Endothelial cell of umbilical vein (primary cell): ENCODE measurements around the gene ACSF3. TPM values are rescaled to one million over a fixed set of nuclear protein-coding genes. Genes with fewer than 3 reads are reported as not detected.
A peak's percentile ranks its signal among the peaks of the same experiment; 100 is the strongest.

Source experiments
- BruUV-seq: library from RNA; stranded (reverse); fragments of 400-500 nt; replicated peaks from 2 replicates; lab custom pipeline; 2021; lab: Mats Ljungman, UMichigan
- CTCF ChIA-PET: fragments of 300-600, 350-600 bp; sonication (Branson Sonifier 250); formaldehyde crosslinking; loops from one replicate; lab custom pipeline; 2021; ENCODE audit warnings: antibody characterized with exemption, inconsistent platforms; lab: Charles Lee
- POLR2A ChIA-PET: fragments of 300-600, 350-600 bp; sonication (Branson Sonifier 250); formaldehyde crosslinking; loops from one replicate; lab custom pipeline; 2021; ENCODE audit warnings: antibody characterized with exemption, inconsistent platforms; lab: Charles Lee
- DNase-seq: peaks from one replicate; pipeline ENCODE4 v3.0.0-alpha.2; 2011; ENCODE audit warnings: low read depth, low spot score
- FAIRE-seq: peaks from 2 replicates; lab custom pipeline; 2011; peaks lifted over from hg19 to GRCh38; lab: Jason Lieb, UNC
- H2AFZ ChIP-seq: 2 replicates; pipeline ENCODE4 v1.6.0; 2012; ENCODE audit warnings: low read depth, low read length, control low read depth, inconsistent platforms
- H3K27ac ChIP-seq: 2 replicates; pipeline ENCODE4 v1.5.1; 2011; ENCODE audit warnings: low read depth, mild to moderate bottlenecking, control low read depth, low read length, moderate library complexity; ENCODE audit not compliant: insufficient read depth
- H3K27me3 ChIP-seq, 2 experiments: 2 replicates each; pipeline versions ENCODE4 v1.6.0 to v1.6.1; 2011; ENCODE audit warnings: low read length in 2 of 2, mixed read lengths in 1 of 2; ENCODE audit not compliant: control insufficient read depth in 2 of 2, insufficient read depth in 2 of 2
- H3K36me3 ChIP-seq, 2 experiments: 2 replicates in 1 of 2; 3 replicates in 1 of 2; pipeline ENCODE4 v1.5.1; 2011; ENCODE audit warnings: low read length in 2 of 2, mild to moderate bottlenecking in 1 of 2, moderate library complexity in 1 of 2; ENCODE audit not compliant: control insufficient read depth in 2 of 2, insufficient read depth in 2 of 2; ENCODE audit errors: extremely low read depth in 1 of 2
- H3K4me1 ChIP-seq: 3 replicates; pipeline ENCODE4 v1.5.1; 2011; ENCODE audit warnings: mild to moderate bottlenecking, low read length; ENCODE audit not compliant: control insufficient read depth, insufficient read depth; ENCODE audit errors: extremely low read depth
- H3K4me2 ChIP-seq: 2 replicates; pipeline ENCODE4 v1.6.1; 2011; ENCODE audit warnings: low read length, control low read depth, mixed read lengths; ENCODE audit not compliant: insufficient read depth
- H3K4me3 ChIP-seq, 3 experiments: fragments of 200-600 bp in 1 of 3; sonication (generic), shearing (Covaris generic) in 1 of 3; replicated peaks in 1 of 3; 2 replicates each; pipeline ENCODE4 v1.5.1; 2011 to 2016; ENCODE audit warnings: control low read depth in 3 of 3, low read length in 3 of 3, mild to moderate bottlenecking in 2 of 3, inconsistent platforms in 1 of 3, low read depth in 1 of 3, moderate library complexity in 1 of 3; ENCODE audit not compliant: insufficient read depth in 1 of 3
- H3K79me2 ChIP-seq: 2 replicates; pipeline ENCODE4 v1.6.0; 2012; ENCODE audit warnings: low read length, inconsistent platforms; ENCODE audit not compliant: control insufficient read depth, insufficient read depth
- H3K9ac ChIP-seq: replicated peaks from 2 replicates; pipeline ENCODE3; 2011; ENCODE audit warnings: low read length, control low read depth; ENCODE audit not compliant: insufficient read depth; ENCODE audit errors: extremely low read depth
- H3K9me1 ChIP-seq: replicated peaks from 3 replicates; pipeline ENCODE4 v1.6.0; 2011; ENCODE audit warnings: mild to moderate bottlenecking, low read length; ENCODE audit not compliant: control insufficient read depth, insufficient read depth; ENCODE audit errors: extremely low read depth
- H3K9me3 ChIP-seq: replicated peaks from 2 replicates; pipeline ENCODE4 v1.5.1; 2012; ENCODE audit warnings: low read length, inconsistent platforms; ENCODE audit not compliant: control insufficient read depth, insufficient read depth
- H4K20me1 ChIP-seq: replicated peaks from 2 replicates; pipeline ENCODE3; 2011; ENCODE audit warnings: mild to moderate bottlenecking, low read length; ENCODE audit not compliant: control insufficient read depth, insufficient read depth; ENCODE audit errors: extremely low read depth
- EZH2 ChIP-seq: IDR thresholded peaks from 2 replicates; pipeline ENCODE4 v1.6.1; 2012; ENCODE audit warnings: borderline replicate concordance, low read depth, mild to moderate bottlenecking, moderate library complexity, low read length, inconsistent platforms; ENCODE audit not compliant: severe bottlenecking
- FOS ChIP-seq: IDR thresholded peaks from 2 replicates; pipeline ENCODE4 v1.6.1; 2011; ENCODE audit warnings: mild to moderate bottlenecking, low read length, moderate library complexity, borderline replicate concordance; ENCODE audit not compliant: insufficient read depth
- GATA2 ChIP-seq: IDR thresholded peaks from 2 replicates; pipeline ENCODE4 v1.7.0; 2011; ENCODE audit warnings: low read depth, mild to moderate bottlenecking, moderate library complexity, mixed read lengths, low read length; ENCODE audit not compliant: insufficient read length, insufficient read depth
- JUN ChIP-seq: IDR thresholded peaks from 2 replicates; pipeline ENCODE4 v1.6.1; 2011; ENCODE audit warnings: borderline replicate concordance, low read depth; ENCODE audit not compliant: insufficient read length, insufficient read depth
- MAX ChIP-seq: IDR thresholded peaks from 2 replicates; pipeline ENCODE4 v1.6.1; 2011; ENCODE audit not compliant: insufficient read depth, insufficient read length
- MYC ChIP-seq: IDR thresholded peaks from one replicate; pipeline ENCODE4 v1.6.1; 2011; ENCODE audit warnings: mild to moderate bottlenecking, low read depth, low read length
- POLR2AphosphoS5 ChIP-seq: IDR thresholded peaks from 2 replicates; pipeline ENCODE4 v1.6.1; 2012; ENCODE audit warnings: low read depth, mild to moderate bottlenecking, control low read depth, low read length, moderate library complexity; ENCODE audit not compliant: insufficient read depth
- dilution Hi-C: fragments of 300-500 bp; cut with MboI; formaldehyde crosslinking; loops from one replicate; pipeline ENCODE4 v1.15.0; 2019; ENCODE audit warnings: low sequenced_read_pairs; ENCODE audit not compliant: extremely low pct_ligation_motif_present
- intact Hi-C: fragments of 100-400 bp; cut with micrococcal nuclease; formaldehyde crosslinking; loops from one replicate; pipeline ENCODE4 v1.10.0; 2022
- polyA plus RNA-seq, 4 experiments: library from polyadenylated mRNA; depleted of rRNA in 3 of 4; stranded (reverse) in 3 of 4; unstranded in 1 of 4; fragments of >200 nt; gene quantifications; 2 replicates each; pipeline versions ENCODE4 v1.2.1 to v1.2.3, GENCODE V29; 2011 to 2012; ENCODE audit warnings: missing spikeins in 1 of 4
- total RNA-seq: library from RNA; stranded (reverse); gene quantifications from 2 replicates; pipeline ENCODE4 v1.2.3, GENCODE V29; 2021
- TF ChIP-seq, protein P1 (sequence below), 2 donors: IDR thresholded peaks; 1 replicate in 1 of 2; 2 replicates in 1 of 2; pipeline ENCODE4 v1.5.1; 2011; ENCODE audit warnings: low read length in 2 of 2, mild to moderate bottlenecking in 2 of 2, moderate library complexity in 2 of 2, control low read depth in 1 of 2, inconsistent platforms in 1 of 2, low read depth in 1 of 2; ENCODE audit not compliant: insufficient read depth in 1 of 2; ENCODE audit errors: extremely low read depth in 1 of 2

ACSF3 gene
- total and polyA plus RNA-seq, 2 donors (not counting 3 experiments of a cell fraction or from before 2014, with no cell fraction given), result 18.6 to 33.2 TPM

DNA sequence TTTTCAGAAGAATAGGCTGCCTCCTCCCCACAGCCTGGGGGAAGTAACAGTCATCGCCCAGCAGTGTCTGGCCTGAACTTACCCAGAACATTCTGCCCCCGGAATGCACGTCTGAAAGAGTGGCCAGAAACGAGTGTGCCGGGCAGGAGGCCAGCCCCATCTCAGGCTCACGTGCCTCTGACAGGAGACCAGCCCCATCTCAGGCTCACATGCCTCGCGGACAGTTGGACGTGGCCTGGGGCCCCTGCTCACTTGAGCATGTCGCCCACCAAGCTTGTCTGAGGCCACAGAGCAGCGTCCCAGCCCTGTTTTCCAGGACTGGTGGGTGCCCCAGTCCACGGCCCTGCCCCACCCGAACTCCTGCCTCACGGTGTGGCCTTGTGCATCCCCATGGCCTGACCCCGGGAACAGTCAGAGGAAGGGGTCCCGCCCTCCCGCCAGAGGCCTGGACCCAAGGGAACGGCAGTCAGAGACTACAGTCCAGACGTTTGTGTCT is 61.6 kb downstream of the ACSF3 start:
- Histone ChIP-seq H4K20me1 (no peaks in the 10 kb centered on the region), H3K79me2 (no peaks in the 10 kb centered on the region), H2AFZ (no peak overlapping the region), H3K9me3 (no peaks in the 10 kb centered on the region), H3K4me3 (no peak overlapping the region), H3K9me1 (no peaks in the 10 kb centered on the region), H3K4me2 (no peak overlapping the region), H3K27me3 (no peaks in the 10 kb centered on the region), H3K9ac (no peak overlapping the region), H3K27ac (no peak overlapping the region), H3K36me3 (peaks cover 0 to 2% of the 10 kb centered on the region in 2 experiments), H3K4me1 (no peaks in the 10 kb centered on the region)
- ChIA-PET CTCF (interaction anchor here (0.9 kb wide), 1 partner anchor 10 kb away, joined by 3 read pairs; no protein-coding TSS in a partner anchor), POLR2A (no interaction called here)
- intact Hi-C loops, result no loop called here
- FAIRE-seq (no peak), DNase-seq (peak; percentile 67)
- BruUV-seq, result no TSS peak
- TF ChIP-seq MYC (no peak), JUN (no peak), EZH2 (no peak), GATA2 (no peak)
- dilution Hi-C loops, result no loop called here

DNA sequence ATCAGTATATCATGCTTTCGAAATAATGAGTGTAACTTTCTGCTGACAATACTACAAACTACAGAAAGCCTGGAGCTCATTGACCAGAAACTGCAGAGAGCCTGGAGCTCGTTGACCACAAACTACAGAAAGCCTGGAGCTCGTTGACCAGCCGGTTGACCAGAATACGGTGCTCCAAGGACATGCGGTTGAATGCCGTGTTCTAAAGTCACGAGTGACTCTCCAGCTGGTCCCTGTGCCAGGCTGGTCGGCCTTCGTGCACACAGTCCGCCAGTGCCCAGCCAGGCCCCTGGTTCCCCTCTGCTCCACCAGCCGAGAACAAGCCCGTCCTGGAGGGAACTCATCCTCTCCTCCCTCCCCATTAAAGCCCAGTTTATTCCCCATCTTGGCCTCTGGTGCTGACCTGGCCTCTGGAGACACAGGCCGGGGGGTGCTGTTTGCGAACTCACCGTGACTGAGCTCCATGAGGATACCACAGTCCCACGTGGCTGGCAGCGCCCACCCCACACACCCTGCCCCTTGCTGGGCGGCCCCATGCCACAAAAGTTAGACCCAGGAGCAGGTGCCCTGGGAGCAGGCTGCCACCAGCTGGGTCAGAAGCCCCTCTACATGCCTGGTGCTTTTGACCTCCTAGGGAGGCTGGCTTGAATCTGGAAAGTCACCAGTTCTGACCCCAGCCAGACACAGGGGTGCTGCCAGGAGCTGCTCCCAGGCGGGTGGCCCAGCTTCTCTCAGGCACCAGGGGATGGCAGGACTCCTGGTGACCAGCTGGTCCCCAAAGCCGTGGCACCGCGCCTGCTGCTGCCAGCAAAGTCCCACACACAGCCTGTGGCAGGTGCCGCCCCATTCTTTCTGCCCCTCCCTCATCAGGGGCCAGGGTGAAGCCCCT is 62.4 kb downstream of the ACSF3 start:
- ChIA-PET CTCF (interaction anchor here (0.9 kb wide), 1 partner anchor 9 kb away, joined by 3 read pairs; no protein-coding TSS in a partner anchor), POLR2A (interaction anchor here (0.5 kb wide), 1 partner anchor 326 kb away, joined by 3 read pairs; no protein-coding TSS in a partner anchor)
- TF ChIP-seq, protein P1, sequence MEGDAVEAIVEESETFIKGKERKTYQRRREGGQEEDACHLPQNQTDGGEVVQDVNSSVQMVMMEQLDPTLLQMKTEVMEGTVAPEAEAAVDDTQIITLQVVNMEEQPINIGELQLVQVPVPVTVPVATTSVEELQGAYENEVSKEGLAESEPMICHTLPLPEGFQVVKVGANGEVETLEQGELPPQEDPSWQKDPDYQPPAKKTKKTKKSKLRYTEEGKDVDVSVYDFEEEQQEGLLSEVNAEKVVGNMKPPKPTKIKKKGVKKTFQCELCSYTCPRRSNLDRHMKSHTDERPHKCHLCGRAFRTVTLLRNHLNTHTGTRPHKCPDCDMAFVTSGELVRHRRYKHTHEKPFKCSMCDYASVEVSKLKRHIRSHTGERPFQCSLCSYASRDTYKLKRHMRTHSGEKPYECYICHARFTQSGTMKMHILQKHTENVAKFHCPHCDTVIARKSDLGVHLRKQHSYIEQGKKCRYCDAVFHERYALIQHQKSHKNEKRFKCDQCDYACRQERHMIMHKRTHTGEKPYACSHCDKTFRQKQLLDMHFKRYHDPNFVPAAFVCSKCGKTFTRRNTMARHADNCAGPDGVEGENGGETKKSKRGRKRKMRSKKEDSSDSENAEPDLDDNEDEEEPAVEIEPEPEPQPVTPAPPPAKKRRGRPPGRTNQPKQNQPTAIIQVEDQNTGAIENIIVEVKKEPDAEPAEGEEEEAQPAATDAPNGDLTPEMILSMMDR (IDR thresholded peaks at IDR 0.05; ENCODE audit: extremely low read depth in 1 of 2, insufficient read depth in 1 of 2, low read depth in 1 of 2, low read length in 2 of 2), result no peak
- TF ChIP-seq POLR2AphosphoS5, result no peak
- no peak for TF ChIP-seq JUN
- no peak for TF ChIP-seq MAX
- TF ChIP-seq GATA2, result no peak
- no peak for TF ChIP-seq EZH2
- no peak for TF ChIP-seq FOS
- no peak overlapping the region for H3K4me2 ChIP-seq
- intact Hi-C loops (no loop called here), dilution Hi-C loops (no loop called here)
- no peak overlapping the region for H3K9ac ChIP-seq
- H3K9me3 ChIP-seq, result no peaks in the 10 kb centered on the region
- no peaks in the 10 kb centered on the region for H3K27me3 ChIP-seq
- H4K20me1 ChIP-seq, result no peaks in the 10 kb centered on the region
- no peak for DNase-seq
- BruUV-seq, result no TSS peak
- FAIRE-seq, result no peak
- no peaks in the 10 kb centered on the region for H3K9me1 ChIP-seq
- H2AFZ ChIP-seq, result no peak overlapping the region
- H3K27ac ChIP-seq, result no peak overlapping the region
- H3K4me3 ChIP-seq, result no peak overlapping the region
- H3K4me1 ChIP-seq, result no peaks in the 10 kb centered on the region
- no peaks in the 10 kb centered on the region for H3K36me3 ChIP-seq
- no peaks in the 10 kb centered on the region for H3K79me2 ChIP-seq
